ENCODE results near the gene STMN1.

STMN1 gene

GRCh38 chr1:25922056-25922970 is 16.1 kb upstream of the STMN1 start:
- H3K79me2 ChIP-seq (ENCODE audit: insufficient read depth, low read depth), result no peaks in the 10 kb centered on the region
- no peak for TF ChIP-seq CTCF (conservative IDR thresholded peaks at IDR 0.05; ENCODE audit: low read depth, low read length)
- H3K36me3 ChIP-seq (ENCODE audit: insufficient read depth), result no peaks in the 10 kb centered on the region
- no peaks in the 10 kb centered on the region for H3K27me3 ChIP-seq (ENCODE audit: insufficient read depth, low read depth)
- H3K4me1 ChIP-seq (ENCODE audit: low read depth, poor library complexity, severe bottlenecking), result no peaks in the 10 kb centered on the region
- H2AFZ ChIP-seq (ENCODE audit: low read depth), result no peak overlapping the region
- H3K4me2 ChIP-seq, result no peak overlapping the region
- no peak overlapping the region for H3K4me3 ChIP-seq (IDR thresholded peaks at IDR 0.05; ENCODE audit: insufficient read depth, low read depth, low read length)
- no peak overlapping the region for H3K27ac ChIP-seq
- no peaks in the 10 kb centered on the region for H4K20me1 ChIP-seq (ENCODE audit: insufficient read depth)
- H3K9ac ChIP-seq, result no peak overlapping the region

- no peaks in the 10 kb centered on the region for H3K4me1 ChIP-seq (ENCODE audit: low read depth, poor library complexity, severe bottlenecking)
- TF ChIP-seq CTCF (conservative IDR thresholded peaks at IDR 0.05; ENCODE audit: low read depth, low read length), result no peak
- no peaks in the 10 kb centered on the region for H3K27me3 ChIP-seq (ENCODE audit: insufficient read depth, low read depth)
- no peaks in the 10 kb centered on the region for H3K79me2 ChIP-seq (ENCODE audit: insufficient read depth, low read depth)
- no peak overlapping the region for H3K4me3 ChIP-seq (IDR thresholded peaks at IDR 0.05; ENCODE audit: insufficient read depth, low read depth, low read length)
- no peak overlapping the region for H3K4me2 ChIP-seq
- no peak overlapping the region for H3K9ac ChIP-seq
- no peak overlapping the region for H2AFZ ChIP-seq (ENCODE audit: low read depth)
- H4K20me1 ChIP-seq (ENCODE audit: insufficient read depth), result no peaks in the 10 kb centered on the region
- H3K27ac ChIP-seq, result no peak overlapping the region
- H3K36me3 ChIP-seq (ENCODE audit: insufficient read depth), result no peaks in the 10 kb centered on the region
These were observed 12.4 kb upstream of the STMN1 start for GRCh38 chr1:25918615-25919014.

GRCh38 chr1:25917996-25918395 is 11.8 kb upstream of the STMN1 start:
- Histone ChIP-seq H3K36me3 (ENCODE audit: insufficient read depth) (no peaks in the 10 kb centered on the region), H2AFZ (ENCODE audit: low read depth) (no peak overlapping the region), H3K79me2 (ENCODE audit: insufficient read depth, low read depth) (no peaks in the 10 kb centered on the region), H3K4me3 (IDR thresholded peaks at IDR 0.05; ENCODE audit: insufficient read depth, low read depth, low read length) (no peak overlapping the region), H3K27me3 (ENCODE audit: insufficient read depth, low read depth) (no peaks in the 10 kb centered on the region), H3K27ac (no peak overlapping the region), H4K20me1 (ENCODE audit: insufficient read depth) (no peaks in the 10 kb centered on the region), H3K4me1 (ENCODE audit: low read depth, poor library complexity, severe bottlenecking) (no peaks in the 10 kb centered on the region), H3K4me2 (no peak overlapping the region), H3K9ac (no peak overlapping the region)
- no peak for TF ChIP-seq CTCF (conservative IDR thresholded peaks at IDR 0.05; ENCODE audit: low read depth, low read length)

- H3K27ac ChIP-seq, result no peak overlapping the region
These were observed 10.2 kb upstream of the STMN1 start for GRCh38 chr1:25916460-25916859.

More at GRCh38 chr1:25916460-25916859, 10.2 kb upstream of the STMN1 start:
- no peak overlapping the region for H3K4me3 ChIP-seq (IDR thresholded peaks at IDR 0.05; ENCODE audit: insufficient read depth, low read depth, low read length)
- no peak for TF ChIP-seq CTCF (conservative IDR thresholded peaks at IDR 0.05; ENCODE audit: low read depth, low read length)
- H3K4me1 ChIP-seq (ENCODE audit: low read depth, poor library complexity, severe bottlenecking), result no peaks in the 10 kb centered on the region
- no peaks in the 10 kb centered on the region for H3K36me3 ChIP-seq (ENCODE audit: insufficient read depth)
- no peaks in the 10 kb centered on the region for H3K27me3 ChIP-seq (ENCODE audit: insufficient read depth, low read depth)
- H2AFZ ChIP-seq (ENCODE audit: low read depth), result no peak overlapping the region
- H4K20me1 ChIP-seq (ENCODE audit: insufficient read depth), result no peaks in the 10 kb centered on the region
- H3K79me2 ChIP-seq (ENCODE audit: insufficient read depth, low read depth), result no peaks in the 10 kb centered on the region
- H3K9ac ChIP-seq, result no peak overlapping the region
- H3K4me2 ChIP-seq, result no peak overlapping the region

Measured in KMS-11 (cell line).